Measurements from ENCODE around the gene PRKCB. TPM values are rescaled to one million over a fixed set of nuclear protein-coding genes. Genes with fewer than 3 reads are reported as not detected.

Gene PRKCB
- total RNA-seq, 3 donors from 2014 or later: 1.3 to 5.3 (median 4.7) TPM

DNA sequence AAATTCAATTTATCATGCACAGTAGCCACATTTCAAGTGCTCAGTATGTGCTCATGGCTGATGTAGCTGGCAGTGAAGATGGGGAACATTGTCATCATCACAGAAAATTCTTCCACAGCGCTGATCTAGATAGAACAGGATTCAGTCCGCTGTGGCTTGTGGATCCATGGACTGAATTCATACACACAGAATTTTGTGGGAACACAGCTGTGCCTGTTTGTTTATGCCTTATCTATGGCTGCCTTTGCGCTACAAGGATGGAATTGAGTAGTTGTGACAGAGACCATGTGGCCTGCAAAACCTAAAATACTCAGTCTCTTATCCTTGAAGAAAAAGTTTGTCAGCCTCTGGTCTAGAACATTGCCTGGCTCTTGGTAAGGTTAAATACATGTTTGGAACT is 128.4 kb downstream of the PRKCB start:
- no peak overlapping the region for H3K27ac ChIP-seq
- intact Hi-C loops (cut with DNase I; ENCODE audit: low total_unique reads): no loop called here
- no peak overlapping the region for H3K4me3 ChIP-seq
- H3K27me3 ChIP-seq: no peaks in the 10 kb centered on the region
- H3K9me3 ChIP-seq: no peaks in the 10 kb centered on the region
- no peaks in the 10 kb centered on the region for H3K36me3 ChIP-seq
- DNase-seq (ENCODE audit: low spot score in 2 of 2): no peak
- TF ChIP-seq POLR2AphosphoS5 (IDR thresholded peaks at IDR 0.05): no peak
- no peak for TF ChIP-seq POLR2A (IDR thresholded peaks at IDR 0.05)
- TF ChIP-seq CTCF (IDR thresholded peaks at IDR 0.05): no peak
- no peaks in the 10 kb centered on the region for H3K4me1 ChIP-seq

DNA sequence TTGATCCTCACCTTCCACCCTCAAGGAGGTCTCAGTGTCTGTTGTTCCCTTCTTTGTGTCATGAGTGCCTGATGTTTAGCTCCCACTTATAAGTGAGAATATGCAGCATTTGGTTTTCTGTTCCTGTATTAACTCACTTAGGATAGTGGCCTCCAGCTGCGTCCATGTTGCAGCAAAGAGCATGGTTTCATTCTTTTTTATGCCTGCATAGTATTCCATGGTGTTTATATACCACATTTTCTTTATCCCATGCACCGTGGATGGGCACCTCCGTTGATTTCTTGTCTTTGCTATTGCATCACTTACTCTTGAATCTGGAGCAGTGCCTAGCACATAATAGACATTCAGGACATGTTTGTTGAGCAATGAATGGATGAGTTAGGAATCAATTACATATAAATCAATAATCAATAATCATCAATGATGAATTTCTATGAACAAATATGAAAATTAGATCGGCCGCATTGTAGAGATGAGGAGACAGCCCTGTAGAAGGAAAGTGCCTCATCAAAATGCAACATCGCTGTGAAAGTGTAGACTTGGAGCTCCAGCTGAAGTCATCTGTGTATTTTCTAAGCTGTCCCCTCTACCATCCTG is 129.5 kb downstream of the PRKCB start:
- TF ChIP-seq CTCF (IDR thresholded peaks at IDR 0.05) (no peak), POLR2AphosphoS5 (IDR thresholded peaks at IDR 0.05) (no peak), POLR2A (IDR thresholded peaks at IDR 0.05) (no peak)
- H3K4me1 ChIP-seq: no peaks in the 10 kb centered on the region
- H3K27ac ChIP-seq: no peak overlapping the region
- H3K36me3 ChIP-seq: no peaks in the 10 kb centered on the region
- no peaks in the 10 kb centered on the region for H3K27me3 ChIP-seq
- no peak overlapping the region for H3K4me3 ChIP-seq
- DNase-seq (ENCODE audit: low spot score in 2 of 2): no peak
- H3K9me3 ChIP-seq: no peaks in the 10 kb centered on the region
- intact Hi-C loops (cut with DNase I; ENCODE audit: low total_unique reads): no loop called here

DNA sequence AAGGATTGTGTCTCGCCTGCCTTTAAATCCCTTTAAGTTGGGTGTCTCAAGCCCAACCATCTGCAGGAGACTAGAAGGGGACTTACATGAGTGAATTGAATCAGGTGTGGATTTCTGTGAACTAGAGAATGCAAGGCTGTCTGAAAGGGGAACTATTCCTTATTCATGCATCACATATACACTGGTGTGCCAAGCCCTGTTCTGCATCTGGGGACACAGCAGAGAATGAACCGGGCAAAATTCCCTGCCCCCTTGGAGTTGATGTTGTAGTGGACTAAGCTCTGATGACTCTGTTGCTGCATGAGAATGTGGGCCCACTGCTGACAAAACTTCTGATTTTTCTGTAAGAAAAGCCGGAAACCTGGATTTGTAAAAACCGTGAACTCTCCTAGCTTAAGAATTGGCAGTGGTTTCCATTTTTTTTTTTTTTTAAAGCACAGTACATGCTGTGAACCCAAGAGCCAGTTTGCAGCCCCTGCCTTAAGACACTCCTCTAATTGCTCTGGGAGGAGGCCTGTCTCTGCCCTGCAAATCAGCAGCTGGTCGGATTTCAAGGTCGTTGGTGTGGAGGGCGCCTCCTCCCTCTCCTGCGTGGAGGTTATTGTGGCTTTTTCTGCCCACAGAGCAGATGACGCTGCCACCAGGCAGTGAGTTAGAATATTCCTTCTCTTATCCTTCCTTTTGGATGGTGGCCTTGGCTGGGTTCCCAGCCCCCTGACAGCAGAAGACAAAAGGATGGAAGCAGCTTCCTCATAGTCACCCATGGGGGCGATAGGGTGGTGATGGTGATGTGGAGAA is 131.0 kb downstream of the PRKCB start:
- no peaks in the 10 kb centered on the region for H3K36me3 ChIP-seq
- H3K4me3 ChIP-seq: no peak overlapping the region
- H3K9me3 ChIP-seq: no peaks in the 10 kb centered on the region
- H3K27me3 ChIP-seq: no peaks in the 10 kb centered on the region
- no peak for DNase-seq (ENCODE audit: low spot score in 2 of 2)
- intact Hi-C loops (cut with DNase I; ENCODE audit: low total_unique reads): no loop called here
- TF ChIP-seq CTCF (IDR thresholded peaks at IDR 0.05) (no peak), POLR2AphosphoS5 (IDR thresholded peaks at IDR 0.05) (no peak), POLR2A (IDR thresholded peaks at IDR 0.05) (no peak)
- no peak overlapping the region for H3K27ac ChIP-seq
- no peaks in the 10 kb centered on the region for H3K4me1 ChIP-seq

DNA sequence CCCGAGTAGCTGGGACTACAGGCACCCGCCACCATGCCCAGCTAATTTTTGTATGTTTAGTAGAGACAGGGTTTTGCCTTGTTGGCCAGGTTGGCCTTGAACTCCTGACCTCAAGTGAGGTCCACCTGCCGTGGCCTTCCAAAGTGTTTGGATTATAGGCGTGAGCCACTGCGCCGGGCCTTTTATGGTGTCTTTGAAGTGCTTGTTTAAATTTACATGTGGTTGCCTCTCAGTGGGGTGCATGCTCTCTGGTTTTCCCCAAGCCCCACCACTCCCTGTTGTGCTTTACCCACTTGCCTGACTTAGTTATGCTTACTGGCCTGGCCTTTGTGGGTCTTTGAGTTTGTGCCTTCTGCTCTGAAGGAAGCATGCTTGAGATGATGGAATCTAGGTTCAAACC is 132.0 kb downstream of the PRKCB start:
- Histone ChIP-seq H3K27ac (no peak overlapping the region), H3K4me1 (no peaks in the 10 kb centered on the region), H3K9me3 (no peaks in the 10 kb centered on the region), H3K36me3 (no peaks in the 10 kb centered on the region), H3K4me3 (no peak overlapping the region), H3K27me3 (no peaks in the 10 kb centered on the region)
- TF ChIP-seq POLR2AphosphoS5 (IDR thresholded peaks at IDR 0.05) (no peak), CTCF (IDR thresholded peaks at IDR 0.05) (no peak), POLR2A (IDR thresholded peaks at IDR 0.05) (no peak)
- intact Hi-C loops (cut with DNase I; ENCODE audit: low total_unique reads): no loop called here
- DNase-seq (ENCODE audit: low spot score in 2 of 2): no peak

GRCh38 chr16:23968176-23968575 is 132.4 kb downstream of the PRKCB start:
- H3K36me3 ChIP-seq: no peaks in the 10 kb centered on the region
- no peaks in the 10 kb centered on the region for H3K4me1 ChIP-seq
- H3K9me3 ChIP-seq: no peaks in the 10 kb centered on the region
- intact Hi-C loops (cut with DNase I; ENCODE audit: low total_unique reads): no loop called here
- no peak overlapping the region for H3K4me3 ChIP-seq
- no peak overlapping the region for H3K27ac ChIP-seq
- H3K27me3 ChIP-seq: no peaks in the 10 kb centered on the region
- DNase-seq (ENCODE audit: low spot score in 2 of 2): no peak
- no peak for TF ChIP-seq POLR2A (IDR thresholded peaks at IDR 0.05)
- no peak for TF ChIP-seq POLR2AphosphoS5 (IDR thresholded peaks at IDR 0.05)
